H1 (cell line): ENCODE measurements around the gene FAM98C. TPM values are rescaled to one million over a fixed set of nuclear protein-coding genes. Genes with fewer than 3 reads are reported as not detected.
A peak's percentile ranks its signal among the peaks of the same experiment; 100 is the strongest.

Source experiments
- CTCF ChIP-seq, 3 experiments: IDR thresholded peaks; 1 replicate in 2 of 3; 2 replicates in 1 of 3; pipeline versions ENCODE4 v1.5.1 to v1.6.1; 2011; ENCODE audit warnings: low read length in 3 of 3, mild to moderate bottlenecking in 3 of 3, inconsistent platforms in 2 of 3, low read depth in 1 of 3, moderate library complexity in 1 of 3; ENCODE audit not compliant: insufficient read depth in 1 of 3; ENCODE audit errors: control extremely low read depth in 1 of 3
- RAD21 ChIP-seq, 2 experiments: IDR thresholded peaks in 1 of 2; conservative IDR thresholded peaks in 1 of 2; 2 replicates each; pipeline ENCODE4 v1.6.1; 2011; ENCODE audit warnings: low read depth in 2 of 2, low read length in 2 of 2, improper control_type of control experiment in 1 of 2, inconsistent platforms in 1 of 2, mild to moderate bottlenecking in 1 of 2, moderate library complexity in 1 of 2
- SP1 ChIP-seq: IDR thresholded peaks from 2 replicates; pipeline ENCODE4 v1.6.1; 2011; ENCODE audit warnings: low read depth, low read length
- TBP ChIP-seq: IDR thresholded peaks from 2 replicates; pipeline ENCODE4 v1.6.1; 2011; ENCODE audit warnings: low read depth, low read length, improper control_type of control experiment
- TCF12 ChIP-seq: IDR thresholded peaks from 2 replicates; pipeline ENCODE4 v1.6.1; 2011; ENCODE audit warnings: low read depth, mild to moderate bottlenecking, low read length
- polyA plus RNA-seq, 7 experiments: library from polyadenylated mRNA; depleted of rRNA in 3 of 7; stranded (reverse) in 5 of 7; unstranded in 2 of 7; fragments of >200 nt in 5 of 7; fragments of 200-250 nt in 2 of 7; gene quantifications; 1 replicate in 5 of 7; 2 replicates in 1 of 7; 4 replicates in 1 of 7; pipeline versions ENCODE4 v1.2.1 to v1.2.3, GENCODE V29; 2011 to 2013; ENCODE audit warnings: missing spikeins in 2 of 7, mixed read lengths in 2 of 7
- total RNA-seq: library from RNA; stranded (reverse); fragmentation: NEBNext Ultra II Directional; extraction: Animal tissue kit (Norgen Biotek cat#: 25700); gene quantifications from 2 replicates; pipeline ENCODE4 v1.2.1, GENCODE V29; 2021

Gene FAM98C
- total and polyA plus RNA-seq, 2 of the 8 experiments (the other 6 are each of a cell fraction or from before 2014, with no cell fraction given), result 6.1 to 9.4 TPM

- TF ChIP-seq CTCF (IDR thresholded peaks at IDR 0.05; ENCODE audit: control extremely low read depth in 1 of 3, insufficient read depth in 1 of 3, low read depth in 1 of 3, low read length in 3 of 3), result peak; percentile 67 to 79 (median 73)
- TF ChIP-seq TCF12, result no peak
- no peak for TF ChIP-seq TBP
- peak; percentile 63 to 73 for TF ChIP-seq RAD21 (IDR thresholded peaks at IDR 0.05 in 1 of 2, conservative IDR thresholded peaks at IDR 0.05 in 1 of 2; ENCODE audit: low read depth in 2 of 2, low read length in 2 of 2)
- no peak for TF ChIP-seq SP1
These were observed 38.9 kb downstream of the FAM98C start (continued) for GRCh38 chr19:38441657-38442348.
